Ishikawa (cell line): ENCODE measurements around the gene ANGEL2.
A peak's percentile ranks its signal among the peaks of the same experiment; 100 is the strongest.

Experiments used
- CEBPB ChIP-seq: IDR thresholded peaks from 2 replicates; pipeline ENCODE4 v1.6.1; 2012
- CREB1 ChIP-seq: IDR thresholded peaks from 2 replicates; pipeline ENCODE4 v1.6.1; 2012; ENCODE audit warnings: low read depth
- EGR1 ChIP-seq: IDR thresholded peaks from 2 replicates; pipeline ENCODE4 v1.6.1; 2012
- EP300 ChIP-seq: IDR thresholded peaks from 2 replicates; pipeline ENCODE4 v1.6.1; 2012; ENCODE audit warnings: borderline replicate concordance
- FOXM1 ChIP-seq: IDR thresholded peaks from 2 replicates; pipeline ENCODE4 v1.6.1; 2012; ENCODE audit warnings: low read depth, borderline replicate concordance
- RAD21 ChIP-seq: IDR thresholded peaks from 2 replicates; pipeline ENCODE4 v1.6.1; 2012; ENCODE audit warnings: low read depth
- TAF1 ChIP-seq: IDR thresholded peaks from 2 replicates; pipeline ENCODE4 v1.6.1; 2012; ENCODE audit warnings: low read depth, mild to moderate bottlenecking
- TCF12 ChIP-seq: IDR thresholded peaks from 2 replicates; pipeline ENCODE4 v1.6.1; 2012; ENCODE audit warnings: low read depth
- YY1 ChIP-seq: IDR thresholded peaks from 2 replicates; pipeline ENCODE4 v1.6.1; 2012; ENCODE audit warnings: low read depth
- ZBTB7A ChIP-seq: IDR thresholded peaks from 2 replicates; pipeline ENCODE4 v1.6.1; 2012; ENCODE audit warnings: low read depth
- TF ChIP-seq, protein P1 (sequence below): IDR thresholded peaks from 2 replicates; pipeline ENCODE4 v1.6.1; 2012
- TF ChIP-seq, protein P2 (sequence below): IDR thresholded peaks from 2 replicates; pipeline ENCODE4 v1.6.1; 2012; ENCODE audit warnings: low read depth, mild to moderate bottlenecking
- TF ChIP-seq, protein P3 (sequence below): IDR thresholded peaks from 2 replicates; pipeline ENCODE4 v1.6.1; 2012

DNA sequence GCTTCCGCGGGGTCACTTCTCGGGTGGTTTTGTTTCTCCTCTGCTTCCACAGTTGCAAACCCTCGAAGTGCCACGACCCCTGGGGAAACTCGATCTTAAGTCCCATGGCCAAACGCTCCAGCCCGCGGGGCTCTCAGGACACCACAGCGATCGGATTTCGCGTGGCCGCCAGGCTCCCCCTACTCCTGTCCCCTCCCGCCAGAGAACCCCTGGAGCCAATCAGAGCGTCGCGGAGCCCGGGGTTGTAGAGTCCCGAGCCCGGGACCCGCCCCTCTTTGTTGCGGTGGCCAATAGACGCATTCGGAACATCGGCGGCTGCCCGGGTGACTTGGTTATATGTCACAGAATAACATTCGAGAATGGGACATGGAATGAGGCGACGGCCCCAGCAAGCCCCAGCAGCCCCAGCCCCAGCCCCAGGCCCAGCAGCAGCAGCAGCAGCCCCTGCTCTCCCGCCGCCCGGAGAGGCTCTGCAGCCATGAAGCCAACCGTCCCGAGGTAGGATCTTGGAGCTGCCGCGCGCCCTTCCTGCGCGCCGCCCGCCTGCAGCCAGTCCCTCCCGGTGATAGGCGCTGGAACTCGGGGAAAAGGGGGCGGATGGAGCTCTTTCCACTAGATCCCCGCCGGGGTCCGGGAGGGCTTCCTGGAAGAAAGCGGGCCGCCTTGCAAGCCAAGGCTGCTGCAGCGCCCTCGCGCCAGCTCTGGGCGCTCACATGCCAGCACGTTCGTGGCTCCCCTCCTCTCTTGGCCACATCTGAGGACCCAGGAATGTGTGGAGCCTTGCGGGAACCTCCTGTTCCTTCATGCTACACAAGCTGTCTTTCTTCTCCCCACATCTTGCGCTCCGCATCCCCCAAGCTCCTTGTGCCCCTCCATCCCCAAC lies 65.2 kb downstream of the ANGEL2 start, which contains the start of gene VASH2:
- TF ChIP-seq, protein P1, sequence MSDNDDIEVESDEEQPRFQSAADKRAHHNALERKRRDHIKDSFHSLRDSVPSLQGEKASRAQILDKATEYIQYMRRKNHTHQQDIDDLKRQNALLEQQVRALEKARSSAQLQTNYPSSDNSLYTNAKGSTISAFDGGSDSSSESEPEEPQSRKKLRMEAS, result peak; percentile 87
- TF ChIP-seq, protein P2, sequence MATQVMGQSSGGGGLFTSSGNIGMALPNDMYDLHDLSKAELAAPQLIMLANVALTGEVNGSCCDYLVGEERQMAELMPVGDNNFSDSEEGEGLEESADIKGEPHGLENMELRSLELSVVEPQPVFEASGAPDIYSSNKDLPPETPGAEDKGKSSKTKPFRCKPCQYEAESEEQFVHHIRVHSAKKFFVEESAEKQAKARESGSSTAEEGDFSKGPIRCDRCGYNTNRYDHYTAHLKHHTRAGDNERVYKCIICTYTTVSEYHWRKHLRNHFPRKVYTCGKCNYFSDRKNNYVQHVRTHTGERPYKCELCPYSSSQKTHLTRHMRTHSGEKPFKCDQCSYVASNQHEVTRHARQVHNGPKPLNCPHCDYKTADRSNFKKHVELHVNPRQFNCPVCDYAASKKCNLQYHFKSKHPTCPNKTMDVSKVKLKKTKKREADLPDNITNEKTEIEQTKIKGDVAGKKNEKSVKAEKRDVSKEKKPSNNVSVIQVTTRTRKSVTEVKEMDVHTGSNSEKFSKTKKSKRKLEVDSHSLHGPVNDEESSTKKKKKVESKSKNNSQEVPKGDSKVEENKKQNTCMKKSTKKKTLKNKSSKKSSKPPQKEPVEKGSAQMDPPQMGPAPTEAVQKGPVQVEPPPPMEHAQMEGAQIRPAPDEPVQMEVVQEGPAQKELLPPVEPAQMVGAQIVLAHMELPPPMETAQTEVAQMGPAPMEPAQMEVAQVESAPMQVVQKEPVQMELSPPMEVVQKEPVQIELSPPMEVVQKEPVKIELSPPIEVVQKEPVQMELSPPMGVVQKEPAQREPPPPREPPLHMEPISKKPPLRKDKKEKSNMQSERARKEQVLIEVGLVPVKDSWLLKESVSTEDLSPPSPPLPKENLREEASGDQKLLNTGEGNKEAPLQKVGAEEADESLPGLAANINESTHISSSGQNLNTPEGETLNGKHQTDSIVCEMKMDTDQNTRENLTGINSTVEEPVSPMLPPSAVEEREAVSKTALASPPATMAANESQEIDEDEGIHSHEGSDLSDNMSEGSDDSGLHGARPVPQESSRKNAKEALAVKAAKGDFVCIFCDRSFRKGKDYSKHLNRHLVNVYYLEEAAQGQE, result 0 out of 2 replicates have a peak, but pooled peaks have one; percentile 4
- TF ChIP-seq EP300, result no peak
- no peak for TF ChIP-seq EGR1
- peak; percentile 9; the same call in 1 of the 2 replicates for TF ChIP-seq TAF1
- peak; percentile 30; the same call in 1 of the 2 replicates for TF ChIP-seq ZBTB7A
- TF ChIP-seq YY1, result 0 out of 2 replicates have a peak, but pooled peaks have one; percentile 4
- no peak for TF ChIP-seq CEBPB
- no peak for TF ChIP-seq FOXM1
- no peak for TF ChIP-seq RAD21
- no peak for TF ChIP-seq TCF12
- TF ChIP-seq CREB1, result no peak
- TF ChIP-seq, protein P3, sequence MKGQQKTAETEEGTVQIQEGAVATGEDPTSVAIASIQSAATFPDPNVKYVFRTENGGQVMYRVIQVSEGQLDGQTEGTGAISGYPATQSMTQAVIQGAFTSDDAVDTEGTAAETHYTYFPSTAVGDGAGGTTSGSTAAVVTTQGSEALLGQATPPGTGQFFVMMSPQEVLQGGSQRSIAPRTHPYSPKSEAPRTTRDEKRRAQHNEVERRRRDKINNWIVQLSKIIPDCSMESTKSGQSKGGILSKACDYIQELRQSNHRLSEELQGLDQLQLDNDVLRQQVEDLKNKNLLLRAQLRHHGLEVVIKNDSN, result no peak
